GM12878 (cell line): ENCODE measurements around the gene MRPL36. TPM values are rescaled to one million over a fixed set of nuclear protein-coding genes. Genes with fewer than 3 reads are reported as not detected.

Source experiments
- ATAC-seq: fragments of 200-7000 bp; cut with Tn5 transposase; 3 replicates; pipeline ENCODE4 v1.9.1; 2020; ENCODE audit warnings: mild to moderate bottlenecking, moderate library complexity
- BruUV-seq: library from RNA; stranded (reverse); fragments of 400-500 nt; replicated peaks from 2 replicates; lab custom pipeline; 2021; lab: Mats Ljungman, UMichigan
- CTCF ChIA-PET: fragments of 300-600 bp; sonication (Branson Sonifier 250); formaldehyde crosslinking; extraction: SDS; loops from one replicate; lab custom pipeline; 2021; ENCODE audit warnings: inconsistent platforms; lab: Yijun Ruan, JAX
- POLR2A ChIA-PET: fragments of 350-600 bp; formaldehyde crosslinking; extraction: SDS; loops from one replicate; lab custom pipeline; 2021; ENCODE audit warnings: inconsistent platforms; lab: Charles Lee
- RAD21 ChIA-PET: fragments of 300-600 bp; sonication (Branson Sonifier 250); formaldehyde crosslinking; loops from one replicate; lab custom pipeline; 2023; ENCODE audit warnings: antibody characterized with exemption; ENCODE audit not compliant: unreplicated experiment; lab: Charles Lee
- SMC1A ChIA-PET: fragments of 300-600 bp; sonication (Branson Sonifier 250); formaldehyde crosslinking; loops from one replicate; lab custom pipeline; 2023; ENCODE audit not compliant: unreplicated experiment, uncharacterized antibody; lab: Charles Lee
- DNase-seq: peaks from one replicate; pipeline ENCODE4 v3.0.0-alpha.2; 2011; ENCODE audit warnings: low read depth, low spot score
- FAIRE-seq: peaks from 3 replicates; lab custom pipeline; 2011; peaks lifted over from hg19 to GRCh38; lab: Jason Lieb, UNC
- H2AFZ ChIP-seq: 2 replicates; pipeline ENCODE4 v1.6.0; 2011; ENCODE audit warnings: low read depth, low read length, control low read depth; ENCODE audit not compliant: control insufficient read depth
- H3K27ac ChIP-seq: 2 replicates; pipeline ENCODE4 v1.5.1; 2011; ENCODE audit warnings: control low read depth; ENCODE audit not compliant: control insufficient read depth, insufficient read depth
- H3K27me3 ChIP-seq, 2 experiments: replicated peaks in 1 of 2; 2 replicates each; pipeline versions ENCODE4 v1.6.0 to v1.6.1; 2011; ENCODE audit warnings: low read length in 1 of 2; ENCODE audit not compliant: control insufficient read depth in 2 of 2, insufficient read depth in 2 of 2
- H3K36me3 ChIP-seq, 2 experiments: 2 replicates each; pipeline ENCODE4 v1.5.1; 2011; ENCODE audit warnings: low read length in 1 of 2; ENCODE audit not compliant: control insufficient read depth in 2 of 2, insufficient read depth in 2 of 2
- H3K4me1 ChIP-seq: 2 replicates; pipeline ENCODE4 v1.6.1; 2011; ENCODE audit warnings: mild to moderate bottlenecking, low read length, moderate library complexity, mixed read lengths; ENCODE audit not compliant: control insufficient read depth, insufficient read depth
- H3K4me2 ChIP-seq: 2 replicates; pipeline ENCODE4 v1.6.0; 2011; ENCODE audit warnings: control low read depth; ENCODE audit not compliant: control insufficient read depth, insufficient read depth
- H3K4me3 ChIP-seq: fragments of 200-600 bp; sonication (generic); 2 replicates; pipeline ENCODE4 v1.5.1; 2016
- H3K79me2 ChIP-seq: 2 replicates; pipeline ENCODE4 v1.6.0; 2011; ENCODE audit warnings: low read length; ENCODE audit not compliant: control insufficient read depth, insufficient read depth
- H3K9ac ChIP-seq: 2 replicates; pipeline ENCODE4 v1.8.0; 2011; ENCODE audit warnings: low read length, control low read depth, mixed read lengths; ENCODE audit not compliant: control insufficient read depth, insufficient read depth
- H3K9me3 ChIP-seq: replicated peaks from 3 replicates; pipeline ENCODE4 v1.5.1; 2011; ENCODE audit warnings: mild to moderate bottlenecking, low read length; ENCODE audit not compliant: control insufficient read depth, insufficient read depth
- H4K20me1 ChIP-seq: 2 replicates; pipeline ENCODE4 v1.6.0; 2011; ENCODE audit not compliant: control insufficient read depth, insufficient read depth
- EZH2 ChIP-seq: IDR thresholded peaks from 2 replicates; pipeline ENCODE4 v1.6.1; 2012; ENCODE audit warnings: low read depth, mild to moderate bottlenecking, control low read depth, inconsistent platforms, low read length, borderline replicate concordance; ENCODE audit not compliant: control insufficient read depth
- GABPA ChIP-seq: IDR thresholded peaks from 2 replicates; pipeline ENCODE4 v1.6.1; 2014; ENCODE audit warnings: antibody characterized with exemption, low read depth, mild to moderate bottlenecking, inconsistent platforms
- KLF5 ChIP-seq: fragments of 450-650 bp; IDR thresholded peaks from 2 replicates; pipeline ENCODE4 v1.6.1; 2014; ENCODE audit warnings: mild to moderate bottlenecking; ENCODE audit not compliant: partially characterized antibody
- MTA2 ChIP-seq: fragments of 450-650 bp; IDR thresholded peaks from 2 replicates; pipeline ENCODE4 v1.6.1; 2016; ENCODE audit warnings: low read depth, mild to moderate bottlenecking, moderate library complexity
- NR2F1 ChIP-seq: fragments of 450-650 bp; conservative IDR thresholded peaks from 2 replicates; pipeline ENCODE4 v1.6.1; 2017; ENCODE audit warnings: mild to moderate bottlenecking
- SMARCA5 ChIP-seq: fragments of 450-650 bp; IDR thresholded peaks from 2 replicates; pipeline ENCODE4 v1.6.1; 2017; ENCODE audit warnings: mild to moderate bottlenecking
- SP1 ChIP-seq: IDR thresholded peaks from one replicate; pipeline ENCODE4 v1.6.1; 2011; ENCODE audit warnings: low read depth, low read length
- YBX1 ChIP-seq: fragments of 450-650 bp; IDR thresholded peaks from 2 replicates; pipeline ENCODE4 v1.6.1; 2016; ENCODE audit warnings: antibody characterized with exemption
- WGBS: methylation state at CpG from one replicate; pipeline ENCODE4 v1.1.6; 2016; ENCODE audit warnings: low lambda C conversion rate; ENCODE audit not compliant: insufficient replicate concordance, insufficient coverage; ENCODE audit errors: missing lambda C conversion rate; 5-methylcytosine and 5-hydroxymethylcytosine counted together
- in situ Hi-C: fragments of 300-500 bp; cut with MboI; formaldehyde crosslinking; loops from 9 replicates; pipeline ENCODE4 v1.14.3; 2018; ENCODE audit warnings: mixed read lengths
- intact Hi-C: fragments of 100-400 bp; cut with micrococcal nuclease; formaldehyde crosslinking; loops from one replicate; pipeline ENCODE4 v1.14.2; 2022; ENCODE audit not compliant: unreplicated experiment
- polyA plus RNA-seq, 11 experiments: library from polyadenylated mRNA; depleted of rRNA in 4 of 11; unstranded in 6 of 11; stranded (reverse) in 5 of 11; fragments of >200 nt; fragmentation: Nextera tagmentation in 4 of 11; fragmentation: Illumina TruSeq in 1 of 11; extraction: Ambion mirVana in 4 of 11; extraction: Trizol in 1 of 11; gene quantifications; 1 replicate in 1 of 11; 2 replicates in 10 of 11; pipeline versions ENCODE4 v1.2.1 to v1.2.3, GENCODE V29; 2011 to 2016; ENCODE audit warnings: inconsistent platforms in 2 of 11, missing spikeins in 2 of 11, low read depth in 1 of 11
- total RNA-seq, 4 experiments: library from RNA; depleted of rRNA in 3 of 4; stranded (reverse); fragments of >200 nt in 3 of 4; fragmentation: Illumina TruSeq in 1 of 4; extraction: Trizol in 1 of 4; gene quantifications; 2 replicates each; pipeline versions ENCODE4 v1.2.1 to v1.2.3, GENCODE V29; 2013 to 2021
- TF ChIP-seq, protein P1 (sequence below): fragments of 450-650 bp; formaldehyde crosslinking; IDR thresholded peaks from 2 replicates; pipeline ENCODE4 v1.4.0; 2020; ENCODE audit warnings: mild to moderate bottlenecking, moderate library complexity

The MRPL36 gene
- total and polyA plus RNA-seq, 10 of the 15 experiments (the other 5 are each of a cell fraction or from before 2014, with no cell fraction given), result 89.2 to 559 (median 152) TPM

- peak overlapping the region; percentile 75 for H3K9ac ChIP-seq
- H3K4me2 ChIP-seq, result peak overlapping the region; percentile 97
- no peak for FAIRE-seq
- peak overlapping the region; percentile 69 for H2AFZ ChIP-seq
- BruUV-seq, result no TSS peak
- ATAC-seq, result peak; percentile 30
- in situ Hi-C loops (no loop called here), intact Hi-C loops (loop anchor here (2.0 to 10.0 kb wide), 2 partner anchors 299 to 479 kb away; no protein-coding TSS in a partner anchor)
- H3K4me3 ChIP-seq, result peak overlapping the region; percentile 56; the same call in 1 of the 2 replicates
- CTCF ChIA-PET, result interaction anchor here (0.9 to 1.6 kb wide), 7 partner anchors 9 to 55 kb away, joined by 3 to 6 read pairs (median 4); no protein-coding TSS in a partner anchor
- peak overlapping the region; percentile 92 for H3K27ac ChIP-seq
- no peak for TF ChIP-seq SP1
- TF ChIP-seq EZH2, result no peak
- TF ChIP-seq SMARCA5, result no peak
- TF ChIP-seq KLF5, result no peak
- TF ChIP-seq NR2F1, result no peak
- no peak for TF ChIP-seq GABPA
- no peak for TF ChIP-seq YBX1
- TF ChIP-seq, protein P1, sequence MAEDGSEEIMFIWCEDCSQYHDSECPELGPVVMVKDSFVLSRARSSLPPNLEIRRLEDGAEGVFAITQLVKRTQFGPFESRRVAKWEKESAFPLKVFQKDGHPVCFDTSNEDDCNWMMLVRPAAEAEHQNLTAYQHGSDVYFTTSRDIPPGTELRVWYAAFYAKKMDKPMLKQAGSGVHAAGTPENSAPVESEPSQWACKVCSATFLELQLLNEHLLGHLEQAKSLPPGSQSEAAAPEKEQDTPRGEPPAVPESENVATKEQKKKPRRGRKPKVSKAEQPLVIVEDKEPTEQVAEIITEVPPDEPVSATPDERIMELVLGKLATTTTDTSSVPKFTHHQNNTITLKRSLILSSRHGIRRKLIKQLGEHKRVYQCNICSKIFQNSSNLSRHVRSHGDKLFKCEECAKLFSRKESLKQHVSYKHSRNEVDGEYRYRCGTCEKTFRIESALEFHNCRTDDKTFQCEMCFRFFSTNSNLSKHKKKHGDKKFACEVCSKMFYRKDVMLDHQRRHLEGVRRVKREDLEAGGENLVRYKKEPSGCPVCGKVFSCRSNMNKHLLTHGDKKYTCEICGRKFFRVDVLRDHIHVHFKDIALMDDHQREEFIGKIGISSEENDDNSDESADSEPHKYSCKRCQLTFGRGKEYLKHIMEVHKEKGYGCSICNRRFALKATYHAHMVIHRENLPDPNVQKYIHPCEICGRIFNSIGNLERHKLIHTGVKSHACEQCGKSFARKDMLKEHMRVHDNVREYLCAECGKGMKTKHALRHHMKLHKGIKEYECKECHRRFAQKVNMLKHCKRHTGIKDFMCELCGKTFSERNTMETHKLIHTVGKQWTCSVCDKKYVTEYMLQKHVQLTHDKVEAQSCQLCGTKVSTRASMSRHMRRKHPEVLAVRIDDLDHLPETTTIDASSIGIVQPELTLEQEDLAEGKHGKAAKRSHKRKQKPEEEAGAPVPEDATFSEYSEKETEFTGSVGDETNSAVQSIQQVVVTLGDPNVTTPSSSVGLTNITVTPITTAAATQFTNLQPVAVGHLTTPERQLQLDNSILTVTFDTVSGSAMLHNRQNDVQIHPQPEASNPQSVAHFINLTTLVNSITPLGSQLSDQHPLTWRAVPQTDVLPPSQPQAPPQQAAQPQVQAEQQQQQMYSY, result no peak
- TF ChIP-seq MTA2, result no peak
- H3K79me2 ChIP-seq, result peaks cover 23% of the 10 kb centered on the region
- no peaks in the 10 kb centered on the region; the same call in 2 of the 3 replicates for H3K9me3 ChIP-seq
- H3K27me3 ChIP-seq, result no peaks in the 10 kb centered on the region
- POLR2A ChIA-PET, result interaction anchor here (0.6 to 2.0 kb wide), 6 partner anchors 8 to 480 kb away, joined by 3 to 14 read pairs (median 5); partner anchors contain the start of gene NDUFS6
- no peak for DNase-seq
- H4K20me1 ChIP-seq, result no peaks in the 10 kb centered on the region
- RAD21 ChIA-PET, result interaction anchor here (0.9 to 2.0 kb wide), 6 partner anchors 11 to 301 kb away, joined by 3 to 22 read pairs (median 6); no protein-coding TSS in a partner anchor
- peaks cover 60% of the 10 kb centered on the region for H3K4me1 ChIP-seq
- SMC1A ChIA-PET, result interaction anchor here (0.9 to 2.0 kb wide), 9 partner anchors 8 to 55 kb away, joined by 3 to 18 read pairs (median 5); partner anchors contain the start of gene NDUFS6
- peaks cover 13 to 21% of the 10 kb centered on the region in 2 experiments for H3K36me3 ChIP-seq
- WGBS, result 12% methylated on average over 10 of the region's 10 CpGs
Observed at GRCh38 chr5:1793301-1793740, 6.3 kb downstream of the MRPL36 start.
